Measurements from ENCODE around the gene EFTUD2. TPM values are rescaled to one million over a fixed set of nuclear protein-coding genes. Genes with fewer than 3 reads are reported as not detected.
A peak's percentile ranks its signal among the peaks of the same experiment; 100 is the strongest.

EFTUD2 gene
- total and polyA plus RNA-seq, 2 of the 4 experiments (the other 2 are of a cell fraction): 72.5 to 126 TPM

- no peak for TF ChIP-seq SMC3 (IDR thresholded peaks at IDR 0.05; ENCODE audit: low read depth, low read length)
Measured at GRCh38 chr17:44912763-44913544, 13.7 kb upstream of the EFTUD2 start (continued).

DNA sequence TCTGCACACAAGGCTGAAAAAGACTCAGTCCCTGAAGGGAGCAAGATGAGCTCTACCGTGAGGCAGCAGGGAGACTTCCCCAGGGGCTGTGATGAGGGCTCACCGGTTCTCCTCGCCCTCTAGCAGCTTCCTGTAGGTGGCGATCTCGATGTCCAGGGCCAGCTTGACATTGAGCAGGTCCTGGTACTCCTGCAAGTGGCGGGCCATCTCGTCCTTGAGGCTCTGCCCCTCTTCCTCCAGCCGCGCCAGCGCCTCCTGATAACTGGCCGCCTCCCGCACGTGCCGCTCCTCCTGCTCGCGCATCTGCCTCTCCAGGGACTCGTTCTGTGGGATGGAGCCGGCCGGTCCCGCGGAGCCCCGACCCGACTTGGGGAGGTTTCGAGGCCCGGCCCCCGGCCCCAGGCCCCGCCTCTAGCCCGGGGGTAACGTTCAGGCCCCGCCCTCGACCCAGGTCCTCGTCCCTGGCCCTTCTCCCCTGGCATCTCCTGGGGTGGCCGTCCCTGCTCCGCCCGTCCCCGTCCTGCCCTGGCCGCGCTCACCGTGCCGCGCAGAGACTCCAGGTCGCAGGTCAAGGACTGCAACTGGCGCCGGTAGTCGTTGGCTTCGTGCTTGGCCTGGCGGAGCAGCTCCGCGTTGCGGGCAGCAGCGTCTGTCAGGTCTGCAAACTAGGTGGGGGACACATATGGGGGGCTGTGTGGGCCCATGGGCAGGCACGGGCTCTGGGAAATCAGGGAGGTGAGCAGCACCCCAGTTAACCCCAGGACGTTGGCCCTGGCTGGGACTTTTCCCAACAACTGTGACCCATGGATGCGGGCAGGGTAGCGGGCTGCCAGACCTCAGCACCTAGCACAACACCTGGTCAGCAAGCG is 12.1 kb upstream of the EFTUD2 start:
- no peaks in the 10 kb centered on the region for H3K9me3 ChIP-seq (ENCODE audit: control insufficient read depth, insufficient read depth, low read length)
- H2BK20ac ChIP-seq (ENCODE audit: low read depth, low read length): no peak overlapping the region
- no peak overlapping the region for H3K4me2 ChIP-seq (ENCODE audit: low read depth, low read length)
- ATAC-seq (ENCODE audit: low read depth) (peak; percentile 42), DNase-seq (peak; percentile 24)
- 0 out of 2 replicates have a peak overlapping the region, but pooled peaks have one; percentile 9 for H2BK120ac ChIP-seq (ENCODE audit: low read depth, low read length)
- H4K91ac ChIP-seq (ENCODE audit: insufficient read depth, low read depth, low read length): no peak overlapping the region
- H2BK15ac ChIP-seq (ENCODE audit: low read depth, low read length): peak overlapping the region; percentile 3; the same call in 1 of the 3 replicates
- peak overlapping the region; percentile 29 for H2AK9ac ChIP-seq (replicated peaks; ENCODE audit: low read depth, low read length, poor library complexity)
- H3K4me3 ChIP-seq (ENCODE audit: insufficient read depth, low read depth, low read length): no peak overlapping the region
- ChIA-PET POLR2A (ENCODE audit: unreplicated experiment) (interaction anchor here (0.6 kb wide), 1 partner anchor 38 kb away, joined by 3 read pairs; no protein-coding TSS in a partner anchor), CTCF (interaction anchor here (1.1 kb wide), 1 partner anchor 108 kb away, joined by 3 read pairs; no protein-coding TSS in a partner anchor)
- H3K56ac ChIP-seq (ENCODE audit: extremely low read depth, insufficient read depth, low read length): no peak overlapping the region
- H4K8ac ChIP-seq (ENCODE audit: low read depth in 2 of 2, low read length in 2 of 2): peak overlapping the region in 1 of 2 experiments; percentile 52; a peak in 1 of 4 replicates
- dilution Hi-C loops (cut with HindIII; ENCODE audit: low sequenced_read_pairs, unreplicated experiment) (no loop called here), in situ Hi-C loops (cut with MboI; ENCODE audit: low sequenced_read_pairs) (loop anchor here (5.0 kb wide), 1 partner anchor 101 kb away; no protein-coding TSS in a partner anchor), intact Hi-C loops (cut with micrococcal nuclease) (no loop called here)
- H3K9me1 ChIP-seq (ENCODE audit: insufficient read depth, low read length): peaks cover 19% of the 10 kb centered on the region
- no peak overlapping the region for H3K14ac ChIP-seq (replicated peaks; ENCODE audit: low read depth, low read length)
- no peak overlapping the region for H3K4ac ChIP-seq (ENCODE audit: low read depth, low read length)
- no peak overlapping the region; the same call in 1 of the 2 replicates for H4K5ac ChIP-seq (ENCODE audit: low read depth, low read length)
- TF ChIP-seq BHLHE40 (IDR thresholded peaks at IDR 0.05; ENCODE audit: low read depth, low read length): peak; percentile 6; the same call in 1 of the 2 replicates
- TF ChIP-seq USF2 (IDR thresholded peaks at IDR 0.05; ENCODE audit: low read depth, low read length): no peak
- TF ChIP-seq, protein P1, sequence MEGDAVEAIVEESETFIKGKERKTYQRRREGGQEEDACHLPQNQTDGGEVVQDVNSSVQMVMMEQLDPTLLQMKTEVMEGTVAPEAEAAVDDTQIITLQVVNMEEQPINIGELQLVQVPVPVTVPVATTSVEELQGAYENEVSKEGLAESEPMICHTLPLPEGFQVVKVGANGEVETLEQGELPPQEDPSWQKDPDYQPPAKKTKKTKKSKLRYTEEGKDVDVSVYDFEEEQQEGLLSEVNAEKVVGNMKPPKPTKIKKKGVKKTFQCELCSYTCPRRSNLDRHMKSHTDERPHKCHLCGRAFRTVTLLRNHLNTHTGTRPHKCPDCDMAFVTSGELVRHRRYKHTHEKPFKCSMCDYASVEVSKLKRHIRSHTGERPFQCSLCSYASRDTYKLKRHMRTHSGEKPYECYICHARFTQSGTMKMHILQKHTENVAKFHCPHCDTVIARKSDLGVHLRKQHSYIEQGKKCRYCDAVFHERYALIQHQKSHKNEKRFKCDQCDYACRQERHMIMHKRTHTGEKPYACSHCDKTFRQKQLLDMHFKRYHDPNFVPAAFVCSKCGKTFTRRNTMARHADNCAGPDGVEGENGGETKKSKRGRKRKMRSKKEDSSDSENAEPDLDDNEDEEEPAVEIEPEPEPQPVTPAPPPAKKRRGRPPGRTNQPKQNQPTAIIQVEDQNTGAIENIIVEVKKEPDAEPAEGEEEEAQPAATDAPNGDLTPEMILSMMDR (conservative IDR thresholded peaks at IDR 0.05; ENCODE audit: low read depth, low read length): peak; percentile 47
- no peak for TF ChIP-seq RCOR1 (IDR thresholded peaks at IDR 0.05; ENCODE audit: insufficient replicate concordance, low read length)
- TF ChIP-seq RAD21 (IDR thresholded peaks at IDR 0.05; ENCODE audit: low read length): 0 out of 2 replicates have a peak, but pooled peaks have one; percentile 14
- peaks cover 0 to 5% of the 10 kb centered on the region in 2 experiments; a peak in 2 of 4 replicates for H3K79me1 ChIP-seq (ENCODE audit: low read depth in 1 of 2, low read length in 2 of 2)
- H2AK5ac ChIP-seq (ENCODE audit: low read depth, low read length): peak overlapping the region; percentile 89
- no peak overlapping the region for H3K9ac ChIP-seq (ENCODE audit: low read depth, low read length)
- H2BK5ac ChIP-seq (ENCODE audit: low read depth, low read length, poor library complexity, severe bottlenecking): no peak overlapping the region
- H3K4me1 ChIP-seq (ENCODE audit: control insufficient read depth, insufficient read depth, low read length): peaks cover 11% of the 10 kb centered on the region
- no peak overlapping the region for H3K18ac ChIP-seq (ENCODE audit: low read depth, low read length)
- 17% methylated on average over 17 of the region's 56 CpGs; no CpG with 5 or more reads in 1 of the 2 experiments for WGBS, 2 experiments (ENCODE audit: extremely low coverage in 2 of 2, insufficient read length in 1 of 2)
- no peaks in the 10 kb centered on the region; the same call in 1 of the 2 replicates for H4K20me1 ChIP-seq (ENCODE audit: insufficient read depth, low read length)
- peaks cover 9% of the 10 kb centered on the region; the same call in 1 of the 2 replicates for H3K27me3 ChIP-seq (ENCODE audit: control insufficient read depth, insufficient read depth, low read length)
- no peak overlapping the region for H3K27ac ChIP-seq (ENCODE audit: insufficient read depth, low read length)
- H3K23ac ChIP-seq (ENCODE audit: low read depth, low read length): no peak overlapping the region
- H2AFZ ChIP-seq (replicated peaks; ENCODE audit: low read length, poor library complexity): peak overlapping the region; percentile 79
- no TSS peak for BruUV-seq (replicated peaks)
- H3K36me3 ChIP-seq (ENCODE audit: control insufficient read depth, insufficient read depth, low read length): no peaks in the 10 kb centered on the region

Measured in IMR-90 (cell line).